ENCODE data around the gene SMG1.
"Not testable (repeated sequence)": the region's sequence is repeated elsewhere in the genome, so short reads cannot be mapped to it uniquely, and the experiment has no call there.

DNA sequence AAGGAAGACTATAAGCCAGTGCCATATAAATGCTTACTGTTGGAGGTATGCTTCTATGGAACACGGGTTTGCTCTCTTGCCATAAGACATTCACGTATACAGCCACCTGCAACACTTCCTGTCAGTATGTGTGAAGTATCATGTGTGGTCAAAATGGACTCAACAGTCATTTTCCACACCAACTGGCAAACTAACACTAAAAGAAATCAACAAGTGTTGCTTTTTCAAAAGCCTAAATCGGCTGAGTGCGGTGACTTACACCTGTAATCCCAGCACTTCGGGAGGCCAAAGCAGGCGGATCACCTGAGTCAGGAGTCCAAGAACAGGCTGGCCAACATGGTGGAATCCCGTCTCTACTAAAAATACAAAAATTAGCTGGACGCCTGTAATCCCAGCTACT is 3.1 kb downstream of the SMG1 start:
- TF ChIP-seq, protein P1, sequence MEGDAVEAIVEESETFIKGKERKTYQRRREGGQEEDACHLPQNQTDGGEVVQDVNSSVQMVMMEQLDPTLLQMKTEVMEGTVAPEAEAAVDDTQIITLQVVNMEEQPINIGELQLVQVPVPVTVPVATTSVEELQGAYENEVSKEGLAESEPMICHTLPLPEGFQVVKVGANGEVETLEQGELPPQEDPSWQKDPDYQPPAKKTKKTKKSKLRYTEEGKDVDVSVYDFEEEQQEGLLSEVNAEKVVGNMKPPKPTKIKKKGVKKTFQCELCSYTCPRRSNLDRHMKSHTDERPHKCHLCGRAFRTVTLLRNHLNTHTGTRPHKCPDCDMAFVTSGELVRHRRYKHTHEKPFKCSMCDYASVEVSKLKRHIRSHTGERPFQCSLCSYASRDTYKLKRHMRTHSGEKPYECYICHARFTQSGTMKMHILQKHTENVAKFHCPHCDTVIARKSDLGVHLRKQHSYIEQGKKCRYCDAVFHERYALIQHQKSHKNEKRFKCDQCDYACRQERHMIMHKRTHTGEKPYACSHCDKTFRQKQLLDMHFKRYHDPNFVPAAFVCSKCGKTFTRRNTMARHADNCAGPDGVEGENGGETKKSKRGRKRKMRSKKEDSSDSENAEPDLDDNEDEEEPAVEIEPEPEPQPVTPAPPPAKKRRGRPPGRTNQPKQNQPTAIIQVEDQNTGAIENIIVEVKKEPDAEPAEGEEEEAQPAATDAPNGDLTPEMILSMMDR (conservative IDR thresholded peaks at IDR 0.05 in 1 of 2, IDR thresholded peaks at IDR 0.05 in 1 of 2; ENCODE audit: low read depth in 1 of 2, low read length in 2 of 2): not testable (repeated sequence)
- not testable (repeated sequence) for TF ChIP-seq EZH2 (IDR thresholded peaks at IDR 0.05; ENCODE audit: low read length, missing control alignments)
